ENCODE measurements around the gene VDAC1. TPM values are rescaled to one million over a fixed set of nuclear protein-coding genes. Genes with fewer than 3 reads are reported as not detected.
"Not testable (repeated sequence)": the region's sequence is repeated elsewhere in the genome, so short reads cannot be mapped to it uniquely, and the experiment has no call there.

Gene VDAC1
- total RNA-seq, 1 donor from 2014 or later: 458 TPM

DNA sequence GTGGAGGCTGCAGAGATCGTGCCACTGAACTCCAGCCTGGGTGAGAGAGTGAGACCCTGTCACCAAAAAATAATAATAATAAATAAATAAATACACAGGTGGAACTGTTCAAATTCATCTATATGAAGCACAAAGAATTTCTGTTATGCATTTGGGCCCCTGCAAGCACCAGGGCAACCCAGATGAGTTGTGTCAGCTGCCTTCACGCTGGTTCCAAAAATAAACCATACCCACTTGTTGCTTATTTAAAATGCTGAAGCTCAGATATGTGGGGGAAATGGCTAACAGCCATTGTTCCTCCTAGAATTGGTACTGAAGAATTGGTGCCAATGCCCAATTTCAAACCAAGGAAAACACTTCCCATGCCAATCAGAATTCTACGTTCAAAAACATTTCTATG lies 25.8 kb downstream of the VDAC1 start:
- ATAC-seq: no peak
- no peak for DNase-seq (ENCODE audit: missing footprints)
- intact Hi-C loops (cut with DNase I): no loop called here

DNA sequence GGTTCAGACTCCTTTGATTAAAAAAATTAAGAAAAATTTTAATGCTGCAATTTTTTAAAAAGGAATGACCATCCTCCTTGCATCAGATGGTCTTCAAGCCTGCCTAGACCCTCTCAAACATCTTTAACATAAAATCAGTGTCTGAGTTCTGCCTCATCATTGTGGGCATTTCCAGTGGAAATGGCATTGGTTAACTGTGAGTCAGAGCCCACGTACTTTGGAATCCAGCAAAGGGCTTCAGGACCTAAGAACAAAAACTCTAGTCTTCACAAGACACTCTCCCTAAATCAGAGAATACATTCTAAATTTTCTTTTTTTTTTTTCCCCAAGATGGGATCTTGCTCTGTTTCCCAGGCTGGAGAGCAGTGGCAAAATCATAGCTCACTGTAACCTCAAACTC lies 26.9 kb downstream of the VDAC1 start:
- no peak for ATAC-seq
- intact Hi-C loops (cut with DNase I): no loop called here
- no peak for DNase-seq (ENCODE audit: missing footprints)

DNA sequence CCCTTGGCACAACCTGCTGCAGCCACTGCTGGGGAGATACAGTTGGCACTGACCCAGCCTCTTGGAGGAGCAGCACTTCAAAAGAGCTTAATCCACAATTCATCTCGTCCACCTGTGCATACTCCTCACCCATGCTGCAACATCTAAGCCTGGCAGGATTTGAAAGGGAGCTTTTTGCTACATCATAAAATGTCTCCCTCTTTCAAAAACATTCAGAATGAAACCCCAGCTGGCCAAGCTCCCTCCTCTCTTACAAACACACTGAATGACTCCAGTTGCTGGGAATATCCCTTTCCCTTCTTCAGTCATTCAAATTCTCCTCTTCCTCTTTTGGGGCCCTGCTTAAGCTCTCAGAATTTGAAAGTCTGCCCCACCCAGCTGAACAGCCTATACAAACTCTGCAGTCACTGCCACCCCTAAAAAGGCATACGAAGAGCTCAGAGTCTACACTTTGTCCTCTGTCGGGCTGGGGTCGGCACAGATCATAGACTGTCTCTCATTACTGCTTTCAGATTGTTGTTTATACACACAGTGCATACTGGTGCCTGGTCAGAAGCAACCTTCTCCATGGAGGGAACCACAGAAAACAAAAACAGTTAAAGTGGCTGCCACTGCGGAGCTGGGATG lies 27.5 kb downstream of the VDAC1 start:
- no peak for DNase-seq (ENCODE audit: missing footprints)
- ATAC-seq: no peak
- intact Hi-C loops (cut with DNase I): no loop called here

DNA sequence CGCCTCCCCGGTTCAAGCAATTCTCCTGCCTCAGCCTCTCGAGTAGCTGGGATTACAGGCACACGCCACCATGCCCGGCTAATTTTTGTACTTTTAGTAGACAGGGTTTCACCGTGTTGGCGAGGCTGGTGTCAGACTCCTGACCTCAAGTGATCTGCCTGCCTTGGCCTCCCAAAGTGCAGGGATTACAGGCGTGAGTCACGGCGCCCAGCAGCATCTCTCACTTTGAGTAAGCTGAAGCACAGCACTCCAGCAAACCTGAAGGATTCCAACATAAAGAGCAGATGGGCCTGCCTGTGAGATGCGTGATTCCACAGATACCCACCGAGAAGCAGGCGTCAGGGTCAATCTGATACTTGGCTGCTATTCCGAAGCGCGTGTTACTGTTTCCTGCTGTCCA lies 29.2 kb downstream of the VDAC1 start:
- ATAC-seq; DNase-seq (ENCODE audit: missing footprints); intact Hi-C loops (cut with DNase I): not testable (repeated sequence)

DNA sequence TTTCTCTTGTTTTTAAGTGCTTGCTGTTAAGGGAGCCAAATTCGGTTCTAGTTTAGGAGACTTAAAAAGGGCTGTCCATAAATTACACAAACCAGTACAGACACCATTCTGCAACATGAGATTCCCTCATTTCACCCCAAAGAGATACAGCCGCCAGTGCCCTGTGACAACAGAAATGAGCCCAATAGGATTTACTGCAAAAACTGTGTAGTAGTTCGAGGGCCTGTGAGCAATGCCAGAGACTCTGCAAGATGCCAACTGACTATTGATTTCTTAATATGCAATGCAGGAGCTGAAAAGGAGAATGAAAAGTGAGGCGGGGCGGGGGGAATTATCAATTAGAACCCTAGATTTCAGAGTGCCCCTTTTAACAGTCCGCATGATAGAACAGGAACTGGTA lies 30.6 kb downstream of the VDAC1 start:
- intact Hi-C loops (cut with DNase I): no loop called here
- no peak for DNase-seq (ENCODE audit: missing footprints)
- no peak for ATAC-seq

DNA sequence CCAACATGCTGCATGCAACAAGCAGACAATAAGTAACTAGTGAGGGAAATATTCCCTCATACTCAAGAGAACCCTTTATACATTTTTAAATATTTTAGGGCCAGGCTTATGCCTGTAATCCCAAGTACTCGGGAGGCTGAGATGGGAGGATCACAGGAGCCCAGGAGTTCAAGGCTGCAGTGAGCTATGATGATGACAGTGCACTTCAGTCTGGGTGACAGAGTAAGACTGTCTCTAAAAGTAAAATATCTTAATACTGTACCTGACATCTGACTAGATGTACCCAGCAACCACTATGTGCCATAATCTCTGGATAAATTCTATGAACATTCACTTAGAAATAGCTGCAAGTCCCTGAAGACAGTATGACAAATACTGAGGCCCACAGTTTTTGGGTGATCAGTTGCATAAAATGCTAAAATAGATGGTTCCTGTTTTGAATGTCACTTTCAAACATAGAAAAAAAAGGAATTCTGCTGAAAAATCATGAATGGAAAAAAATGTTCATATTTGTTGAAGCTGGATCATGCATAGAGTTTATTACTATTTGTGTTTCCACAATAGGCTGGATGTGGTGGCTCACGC lies 34.4 kb downstream of the VDAC1 start:
- intact Hi-C loops (cut with DNase I): no loop called here
- ATAC-seq (no peak), DNase-seq (ENCODE audit: missing footprints) (no peak)

DNA sequence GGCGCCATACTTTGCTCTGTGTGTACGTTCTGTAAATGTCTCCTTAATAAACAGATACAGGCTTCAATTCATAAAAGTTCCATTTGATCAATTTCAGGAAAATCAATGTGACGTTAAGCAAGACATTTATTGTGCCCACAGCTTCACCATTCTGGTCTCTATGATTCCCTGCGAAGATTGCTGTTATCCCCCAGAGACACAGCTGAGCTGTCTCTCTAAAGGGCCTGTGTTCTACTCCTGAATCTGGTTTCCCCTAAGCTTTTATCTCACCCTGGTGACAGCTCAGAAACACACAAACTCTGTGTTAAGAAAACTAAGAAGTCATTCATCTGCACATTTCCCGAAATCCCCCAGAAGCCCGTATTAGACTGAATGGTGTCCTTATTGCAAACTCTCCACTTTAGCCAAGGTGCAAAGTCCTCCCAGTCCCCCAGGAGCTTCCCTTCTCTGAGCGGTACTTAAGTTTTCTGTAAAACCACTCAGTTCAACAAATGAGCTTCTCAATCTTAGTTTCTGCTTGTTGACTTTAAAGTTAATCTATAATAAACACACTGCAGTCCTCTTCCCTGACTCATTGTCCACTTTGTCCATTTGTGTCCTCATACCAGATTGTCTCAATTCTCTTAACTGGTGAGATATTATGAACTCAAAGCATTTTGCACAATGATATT lies 35.0 kb downstream of the VDAC1 start:
- intact Hi-C loops (cut with DNase I): no loop called here
- no peak for ATAC-seq
- no peak for DNase-seq (ENCODE audit: missing footprints)

DNA sequence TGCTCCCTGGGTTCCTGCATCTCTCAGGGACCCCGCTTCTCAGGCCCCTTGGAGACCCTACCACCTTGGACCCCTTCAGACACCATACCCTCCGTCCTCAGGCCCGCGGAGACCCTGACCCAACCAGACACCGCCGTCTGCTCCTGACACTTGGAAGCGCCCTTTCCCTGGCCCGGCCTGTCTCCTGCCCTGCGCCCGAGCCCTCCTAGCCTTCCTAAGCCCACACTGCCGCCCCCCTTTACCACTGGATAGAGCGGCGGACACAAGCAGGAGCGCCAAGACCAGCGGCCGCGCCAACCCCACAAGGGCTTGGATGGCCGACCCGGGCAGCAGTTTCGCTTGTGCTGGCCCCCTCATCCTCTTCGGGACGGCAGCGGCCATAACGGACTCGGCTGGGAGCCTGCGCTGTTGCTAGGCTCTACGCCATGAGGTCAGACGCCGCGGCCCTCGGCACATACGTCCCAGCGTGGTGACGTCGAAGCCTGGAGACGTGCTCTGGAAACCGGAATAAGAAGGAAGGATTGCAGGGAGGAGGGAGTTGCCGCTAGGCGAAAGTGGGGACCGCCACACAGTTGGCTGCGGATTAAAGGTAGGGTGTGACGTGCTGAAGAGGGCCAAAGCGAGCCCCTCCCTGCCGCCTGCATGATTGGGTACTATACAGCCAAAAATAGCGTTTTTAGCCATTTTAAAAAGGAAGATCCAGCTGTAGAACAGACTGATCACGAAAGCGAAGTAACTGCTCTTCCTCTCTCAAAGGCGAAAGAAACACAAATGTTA lies 36.4 kb downstream of the VDAC1 start, which contains the start of gene C5orf15:
C5orf15 (minus strand) TSS at position 422 of the 777 bp plus-strand sequence; CDS start at position 381, 41 bp downstream.
- peak; percentile 98 for ATAC-seq
- peak; percentile 99 for DNase-seq (ENCODE audit: missing footprints)
- intact Hi-C loops (cut with DNase I): no loop called here

DNA sequence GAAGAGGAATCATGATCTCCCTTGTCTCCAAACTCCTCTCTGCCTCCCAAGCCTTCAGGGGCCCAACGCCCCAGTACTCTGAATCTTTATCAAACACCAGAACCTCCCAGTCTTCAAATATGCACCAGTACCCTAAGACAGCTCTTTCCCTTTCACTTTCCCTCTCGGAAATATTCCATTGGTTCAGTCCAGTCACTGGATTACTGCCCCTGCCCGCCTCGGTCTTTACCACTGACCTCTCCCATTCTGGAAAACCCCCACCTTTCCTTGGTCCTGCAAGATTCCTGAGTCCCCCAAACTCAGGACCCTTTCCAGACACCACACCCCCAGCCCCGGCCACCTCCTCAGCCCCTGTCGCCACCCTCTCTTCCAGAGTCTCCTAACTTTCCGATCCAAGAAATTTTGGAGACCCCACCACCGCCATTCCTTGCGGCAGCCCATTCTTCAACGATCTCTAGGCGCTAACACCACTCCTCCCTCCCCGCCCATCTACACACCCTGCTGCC lies 37.0 kb downstream of the VDAC1 start:
- peak; percentile 12 for ATAC-seq
- intact Hi-C loops (cut with DNase I): no loop called here
- DNase-seq (ENCODE audit: missing footprints): no peak

DNA sequence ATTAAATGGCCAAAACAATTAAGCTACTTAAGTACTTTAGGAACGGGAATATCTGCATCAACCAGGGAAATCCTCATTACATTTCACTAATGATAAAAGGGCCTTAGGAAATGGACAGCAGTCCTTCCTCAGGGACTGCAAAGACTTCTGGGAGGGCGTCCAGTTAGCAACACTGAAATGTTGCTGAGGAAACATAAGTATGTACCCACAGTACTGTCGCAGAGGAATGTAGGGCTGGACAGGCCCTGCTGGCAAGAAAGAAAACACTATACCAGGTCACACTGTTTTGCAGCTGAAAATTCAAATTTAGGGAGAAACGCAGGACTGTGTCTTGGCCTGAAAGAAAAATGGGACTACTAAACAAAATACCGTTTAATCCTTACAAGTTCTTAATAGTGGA lies 37.7 kb downstream of the VDAC1 start:
- intact Hi-C loops (cut with DNase I): no loop called here
- DNase-seq (ENCODE audit: missing footprints) (no peak), ATAC-seq (peak; percentile 37)

DNA sequence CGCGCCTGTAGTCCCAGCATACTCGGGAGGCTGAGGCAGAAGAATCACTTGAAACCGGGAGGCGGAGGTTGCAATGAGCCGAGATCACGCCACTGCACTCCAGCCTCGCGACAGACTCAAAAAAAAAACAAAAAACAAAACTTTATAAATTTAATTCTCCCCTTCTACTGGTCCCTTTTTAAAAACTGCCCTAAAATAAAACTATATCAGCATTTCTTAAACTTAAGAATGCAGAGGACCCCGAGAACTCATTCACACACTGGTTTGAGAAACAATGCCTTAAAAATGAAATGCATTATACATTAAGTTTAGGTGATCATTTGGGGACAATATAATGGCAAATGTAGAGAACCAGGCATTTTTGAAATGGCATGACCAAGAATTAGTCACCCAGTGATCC lies 38.7 kb downstream of the VDAC1 start:
- intact Hi-C loops (cut with DNase I): no loop called here
- no peak for ATAC-seq
- no peak for DNase-seq (ENCODE audit: missing footprints)

DNA sequence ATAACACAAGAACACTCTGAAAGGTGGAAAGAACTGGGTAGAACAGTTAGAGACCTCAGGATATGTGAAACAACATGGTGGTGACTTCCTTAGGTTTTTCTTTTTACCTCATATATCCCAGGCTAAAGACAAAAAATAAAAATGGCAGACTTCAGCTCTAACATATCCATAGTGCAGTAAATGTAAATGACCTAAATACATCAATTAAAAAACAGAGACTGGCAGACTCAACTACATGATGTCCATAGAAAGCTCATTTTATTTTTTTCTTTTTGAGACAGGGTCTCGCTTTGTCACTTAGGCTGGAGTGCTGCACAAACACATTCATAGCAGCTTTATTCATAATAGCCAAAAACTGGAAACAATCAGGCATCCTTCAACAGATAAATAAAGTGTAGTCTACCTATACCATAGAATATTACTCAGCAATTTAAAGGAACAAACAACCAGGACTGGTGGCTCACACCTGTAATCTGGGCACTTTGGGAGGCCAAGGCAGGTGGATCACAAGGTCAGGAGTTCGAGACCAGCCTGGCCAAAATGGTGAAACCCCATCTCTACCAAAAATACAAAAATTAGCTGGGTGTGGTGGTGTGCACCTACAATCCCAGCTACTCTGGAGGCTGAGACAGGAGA lies 41.2 kb downstream of the VDAC1 start:
- DNase-seq (ENCODE audit: missing footprints) (no peak), ATAC-seq (no peak)
- intact Hi-C loops (cut with DNase I): no loop called here

DNA sequence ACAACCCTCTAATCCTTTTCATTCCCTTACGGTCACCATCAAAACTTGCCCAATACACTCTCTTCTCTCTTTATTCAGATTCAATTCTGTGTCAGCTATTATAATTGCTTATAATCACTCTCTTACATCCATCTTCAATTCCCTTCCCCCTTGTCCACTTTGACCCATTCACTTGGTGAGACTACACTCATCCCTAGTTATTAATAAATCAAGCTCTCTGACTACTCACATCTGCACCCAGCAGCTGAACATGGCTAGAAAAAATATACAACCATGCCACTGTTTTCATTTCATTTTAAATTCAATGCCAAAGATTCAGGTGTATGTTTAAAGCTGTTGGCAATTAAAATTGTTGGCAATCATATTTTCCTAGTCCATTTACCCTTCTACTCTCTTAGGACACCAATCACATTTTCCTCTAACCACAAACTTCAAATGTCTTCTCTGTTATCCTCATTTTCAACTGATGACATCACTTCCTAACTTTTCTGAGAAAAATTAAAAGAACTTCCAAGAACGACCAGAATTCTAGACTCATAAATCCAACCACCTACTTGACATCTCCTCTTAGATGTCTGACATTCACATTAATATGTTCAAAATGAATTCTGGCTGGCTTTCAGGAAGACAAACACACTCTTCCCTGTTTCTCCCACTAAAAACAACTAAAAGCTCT lies 41.8 kb downstream of the VDAC1 start:
- no peak for DNase-seq (ENCODE audit: missing footprints)
- ATAC-seq: no peak
- intact Hi-C loops (cut with DNase I): no loop called here

DNA sequence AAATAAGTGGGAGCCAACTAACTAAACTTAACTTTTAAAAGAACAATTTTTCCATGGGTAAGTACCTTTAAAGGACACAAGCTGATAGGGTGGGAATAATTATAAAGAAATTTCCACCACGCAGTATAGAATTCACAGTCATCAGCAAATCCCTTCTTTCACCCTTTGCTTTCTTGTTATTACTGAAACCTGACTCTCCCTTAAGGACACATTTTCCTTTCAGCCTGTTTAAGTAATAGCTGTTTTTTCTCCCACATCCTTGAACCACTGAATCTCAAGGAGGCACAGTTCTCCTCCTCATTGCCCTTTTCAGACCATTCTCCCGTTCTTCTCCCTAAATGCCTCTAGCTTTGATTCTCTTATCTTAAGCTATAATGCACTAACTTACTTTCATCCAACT lies 42.6 kb downstream of the VDAC1 start:
- intact Hi-C loops (cut with DNase I): no loop called here
- ATAC-seq: no peak
- DNase-seq (ENCODE audit: missing footprints): no peak

DNA sequence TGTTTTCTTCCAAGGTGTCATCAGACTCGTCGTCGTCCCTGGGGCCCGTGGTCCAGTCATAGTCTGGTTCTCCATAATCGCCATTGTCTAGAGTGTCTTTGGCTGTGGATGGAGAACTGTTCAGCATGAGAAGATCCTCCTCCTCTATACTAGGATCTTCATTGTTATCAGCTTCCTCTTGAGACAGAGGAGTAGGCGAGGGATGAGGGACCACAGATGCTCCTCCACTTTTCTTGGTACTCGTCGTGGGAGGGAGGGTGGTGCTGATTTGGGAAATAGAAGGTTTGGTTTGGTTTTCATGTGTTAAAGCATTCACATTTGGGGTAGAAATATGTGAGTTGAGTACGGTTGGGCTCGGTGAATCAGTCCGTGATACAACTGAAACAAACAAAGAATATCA lies 45.1 kb downstream of the VDAC1 start:
- intact Hi-C loops (cut with DNase I): no loop called here
- ATAC-seq (no peak), DNase-seq (ENCODE audit: missing footprints) (no peak)

DNA sequence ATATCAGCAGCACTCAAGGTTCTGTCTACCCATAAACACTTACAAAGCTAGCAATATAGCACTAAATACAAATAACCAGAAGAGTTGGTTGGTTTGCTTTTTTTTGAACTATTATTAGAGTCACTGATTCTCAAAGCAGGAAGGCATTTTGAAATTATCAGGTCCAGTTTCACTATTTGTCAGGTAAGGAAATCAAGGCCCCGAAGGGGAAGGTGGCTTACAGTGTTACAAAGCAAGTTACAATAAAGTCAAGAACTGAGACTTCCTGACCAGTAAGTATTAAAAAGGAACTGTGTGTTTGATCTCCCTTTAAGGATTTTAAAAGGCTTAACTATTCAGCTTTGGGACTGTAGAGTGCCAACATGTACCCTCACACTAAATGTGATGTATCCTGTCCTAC lies 47.2 kb downstream of the VDAC1 start:
- no peak for ATAC-seq
- DNase-seq (ENCODE audit: missing footprints): no peak
- intact Hi-C loops (cut with DNase I): no loop called here

DNA sequence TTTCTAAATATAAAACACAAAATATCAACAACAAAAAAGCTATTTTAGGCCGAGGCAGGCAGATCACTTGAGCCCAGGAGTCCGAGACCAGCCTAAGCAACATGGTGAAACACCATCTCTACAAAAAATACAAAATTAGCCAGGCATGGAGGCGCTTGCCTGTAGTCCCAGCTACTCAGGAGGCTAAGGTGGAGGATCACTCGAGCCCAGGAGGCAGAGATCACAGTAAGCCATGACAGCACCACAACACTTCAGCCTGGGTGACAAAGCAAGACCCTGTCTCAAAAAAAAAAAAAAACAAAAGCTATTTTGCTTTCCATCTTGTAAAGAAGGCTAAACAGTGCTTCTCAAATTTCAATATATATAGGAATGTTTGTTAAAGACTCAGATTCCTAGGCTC lies 47.7 kb downstream of the VDAC1 start:
- intact Hi-C loops (cut with DNase I): no loop called here
- ATAC-seq: no peak
- DNase-seq (ENCODE audit: missing footprints): no peak

DNA sequence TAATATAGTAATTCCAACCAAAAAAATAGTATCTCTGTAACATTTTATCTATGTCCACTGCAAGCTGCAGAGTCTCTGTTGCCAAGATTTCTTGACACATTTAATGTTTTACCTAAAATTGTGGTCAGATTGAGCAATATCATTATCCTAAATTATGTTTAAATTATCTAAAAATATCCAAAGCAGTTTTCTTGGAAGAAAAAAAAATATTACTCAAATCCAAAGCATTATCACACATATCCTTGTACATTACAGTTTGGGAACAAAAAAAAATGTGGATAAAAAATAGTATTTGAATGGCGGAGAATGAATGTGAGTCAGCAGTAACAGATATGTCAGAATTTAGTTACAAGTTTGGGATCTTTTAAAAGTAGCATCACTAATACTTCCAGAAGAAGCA lies 48.6 kb downstream of the VDAC1 start:
- DNase-seq (ENCODE audit: missing footprints); intact Hi-C loops (cut with DNase I); ATAC-seq: not testable (repeated sequence)

Measured in Right ventricle myocardium inferior (tissue), 1 donor.